HEK293 (cell line): ENCODE data around the gene C2.

Experiments used
- CTCF ChIA-PET: fragments of 350-600 bp; formaldehyde crosslinking; extraction: SDS; loops from one replicate; lab custom pipeline; 2021; ENCODE audit warnings: antibody characterized with exemption; lab: Yijun Ruan, JAX
- POLR2A ChIA-PET: fragments of 300-600 bp; formaldehyde crosslinking; extraction: SDS; loops from one replicate; lab custom pipeline; 2020; ENCODE audit warnings: antibody characterized with exemption, inconsistent platforms; lab: Yijun Ruan, JAX
- H3K27ac ChIP-seq: fragments of 200-500 bp; sonication (Bioruptor generic); 2 replicates; pipeline ENCODE4 v1.5.1; 2014; ENCODE audit warnings: low read depth, low read length, control low read depth, inconsistent platforms; ENCODE audit errors: extremely low read depth
- H3K36me3 ChIP-seq, 2 experiments: fragments of 200-500 bp in 1 of 2; sonication (Bioruptor generic) in 1 of 2; 1 replicate in 1 of 2; 2 replicates in 1 of 2; pipeline ENCODE4 v1.5.1; 2014 to 2017; ENCODE audit warnings: inconsistent platforms in 2 of 2, low read length in 2 of 2; ENCODE audit not compliant: control insufficient read depth in 2 of 2, insufficient read depth in 1 of 2
- H3K4me1 ChIP-seq: fragments of 200-500 bp; sonication (Bioruptor generic); 2 replicates; pipeline ENCODE4 v1.5.1; 2014; ENCODE audit warnings: mild to moderate bottlenecking, low read length, inconsistent platforms; ENCODE audit not compliant: control insufficient read depth, insufficient read depth
- H3K4me3 ChIP-seq: 2 replicates; pipeline ENCODE4 v1.5.1; 2011; ENCODE audit warnings: low read depth, mild to moderate bottlenecking, control low read depth, low read length, moderate library complexity
- H3K9me3 ChIP-seq: fragments of 200-500 bp; sonication (Bioruptor generic); 2 replicates; pipeline ENCODE4 v1.5.1; 2014; ENCODE audit warnings: low read depth, low read length, inconsistent platforms; ENCODE audit not compliant: control insufficient read depth, insufficient read depth
- KLF10 ChIP-seq: fragments of 450-650 bp; IDR thresholded peaks from 2 replicates; pipeline ENCODE4 v1.5.1; 2018; ENCODE audit warnings: missing biosample characterization, mild to moderate bottlenecking, missing genetic modification characterization
- REPIN1 ChIP-seq: fragments of 450-650 bp; formaldehyde crosslinking; IDR thresholded peaks from 2 replicates; pipeline ENCODE4 v1.5.1; 2017; ENCODE audit warnings: missing biosample characterization, missing genetic modification characterization, low read depth
- SCRT2 ChIP-seq: fragments of 450-650 bp; formaldehyde crosslinking; IDR thresholded peaks from 2 replicates; pipeline ENCODE4 v1.5.1; 2016; ENCODE audit warnings: missing biosample characterization, missing genetic modification characterization
- WT1 ChIP-seq: fragments of 450-650 bp; formaldehyde crosslinking; IDR thresholded peaks from 2 replicates; pipeline ENCODE4 v1.5.1; 2016; ENCODE audit warnings: missing biosample characterization, missing genetic modification characterization
- YY1 ChIP-seq: fragments of 450-650 bp; formaldehyde crosslinking; IDR thresholded peaks from 2 replicates; pipeline ENCODE4 v1.5.1; 2018; ENCODE audit warnings: missing biosample characterization, missing genetic modification characterization
- ZBTB1 ChIP-seq: fragments of 450-650 bp; formaldehyde crosslinking; IDR thresholded peaks from 2 replicates; pipeline ENCODE4 v1.5.1; 2016; ENCODE audit warnings: missing biosample characterization, missing genetic modification characterization
- ZBTB11 ChIP-seq: fragments of 450-650 bp; formaldehyde crosslinking; conservative IDR thresholded peaks from 2 replicates; pipeline ENCODE4 v1.5.1; 2016; ENCODE audit warnings: low read depth, missing biosample characterization, missing genetic modification characterization
- ZBTB17 ChIP-seq: fragments of 450-650 bp; formaldehyde crosslinking; IDR thresholded peaks from 2 replicates; pipeline ENCODE4 v1.5.1; 2016; ENCODE audit warnings: missing biosample characterization, missing genetic modification characterization
- ZBTB48 ChIP-seq: fragments of 450-650 bp; formaldehyde crosslinking; IDR thresholded peaks from 2 replicates; pipeline ENCODE4 v1.5.1; 2016; ENCODE audit warnings: missing biosample characterization, missing genetic modification characterization
- ZBTB8A ChIP-seq: fragments of 450-650 bp; formaldehyde crosslinking; IDR thresholded peaks from 2 replicates; pipeline ENCODE4 v1.5.1; 2016; ENCODE audit warnings: missing biosample characterization, missing genetic modification characterization
- ZEB2 ChIP-seq: fragments of 450-650 bp; formaldehyde crosslinking; IDR thresholded peaks from 2 replicates; pipeline ENCODE4 v1.5.1; 2016; ENCODE audit warnings: missing biosample characterization, missing genetic modification characterization
- ZFP69B ChIP-seq: fragments of 450-650 bp; formaldehyde crosslinking; IDR thresholded peaks from 2 replicates; pipeline ENCODE4 v1.5.1; 2016; ENCODE audit warnings: missing biosample characterization, missing genetic modification characterization
- ZIC2 ChIP-seq: fragments of 450-650 bp; formaldehyde crosslinking; IDR thresholded peaks from 2 replicates; pipeline ENCODE4 v1.5.1; 2016; ENCODE audit warnings: missing biosample characterization, missing genetic modification characterization
- ZNF202 ChIP-seq: fragments of 450-650 bp; formaldehyde crosslinking; IDR thresholded peaks from 2 replicates; pipeline ENCODE4 v1.5.1; 2016; ENCODE audit warnings: missing biosample characterization, missing genetic modification characterization, borderline replicate concordance
- ZNF239 ChIP-seq: fragments of 450-650 bp; formaldehyde crosslinking; IDR thresholded peaks from 2 replicates; pipeline ENCODE4 v1.5.1; 2016; ENCODE audit warnings: missing biosample characterization, missing genetic modification characterization
- ZNF324 ChIP-seq: fragments of 450-650 bp; formaldehyde crosslinking; IDR thresholded peaks from 2 replicates; pipeline ENCODE4 v1.5.1; 2016; ENCODE audit warnings: missing biosample characterization, missing genetic modification characterization
- ZNF366 ChIP-seq: fragments of 450-650 bp; formaldehyde crosslinking; conservative IDR thresholded peaks from 2 replicates; pipeline ENCODE4 v1.5.1; 2016; ENCODE audit warnings: missing biosample characterization, missing genetic modification characterization
- ZNF394 ChIP-seq: fragments of 450-650 bp; formaldehyde crosslinking; IDR thresholded peaks from 2 replicates; pipeline ENCODE4 v1.5.1; 2016; ENCODE audit warnings: missing biosample characterization, missing genetic modification characterization, mild to moderate bottlenecking, moderate library complexity, borderline replicate concordance
- ZNF549 ChIP-seq: fragments of 450-650 bp; IDR thresholded peaks from 2 replicates; pipeline ENCODE4 v1.5.1; 2018; ENCODE audit warnings: missing biosample characterization, missing genetic modification characterization, mild to moderate bottlenecking, inconsistent platforms, moderate library complexity
- ZNF621 ChIP-seq: fragments of 450-650 bp; formaldehyde crosslinking; IDR thresholded peaks from 2 replicates; pipeline ENCODE4 v1.5.1; 2017; ENCODE audit warnings: missing biosample characterization, missing genetic modification characterization
- ZNF639 ChIP-seq: fragments of 450-650 bp; formaldehyde crosslinking; IDR thresholded peaks from 2 replicates; pipeline ENCODE4 v1.5.1; 2016; ENCODE audit warnings: missing biosample characterization, missing genetic modification characterization
- ZNF76 ChIP-seq: fragments of 450-650 bp; formaldehyde crosslinking; IDR thresholded peaks from 2 replicates; pipeline ENCODE4; 2016; ENCODE audit warnings: low read depth, missing biosample characterization, missing genetic modification characterization, borderline replicate concordance
- ZNF776 ChIP-seq: fragments of 450-650 bp; formaldehyde crosslinking; IDR thresholded peaks from 2 replicates; pipeline ENCODE4 v1.5.0; 2017; ENCODE audit warnings: missing biosample characterization, missing genetic modification characterization, borderline replicate concordance
- ZNF792 ChIP-seq: fragments of 450-650 bp; formaldehyde crosslinking; IDR thresholded peaks from 2 replicates; pipeline ENCODE4 v1.5.1; 2016; ENCODE audit warnings: missing biosample characterization, missing genetic modification characterization
- ZSCAN23 ChIP-seq: fragments of 450-650 bp; formaldehyde crosslinking; IDR thresholded peaks from 2 replicates; pipeline ENCODE4 v1.5.1; 2016; ENCODE audit warnings: missing biosample characterization, missing genetic modification characterization
- ZXDB ChIP-seq: fragments of 450-650 bp; formaldehyde crosslinking; IDR thresholded peaks from 2 replicates; pipeline ENCODE4 v1.5.1; 2016; ENCODE audit warnings: missing biosample characterization, missing genetic modification characterization
- TF ChIP-seq, protein P1 (sequence below): fragments of 450-650 bp; formaldehyde crosslinking; IDR thresholded peaks from 2 replicates; pipeline ENCODE4 v1.5.1; 2016; ENCODE audit warnings: missing biosample characterization, missing genetic modification characterization
- TF ChIP-seq, protein P2 (sequence below): fragments of 450-650 bp; formaldehyde crosslinking; IDR thresholded peaks from 2 replicates; pipeline ENCODE4 v1.5.1; 2016; ENCODE audit warnings: missing biosample characterization, missing genetic modification characterization

C2 gene

DNA sequence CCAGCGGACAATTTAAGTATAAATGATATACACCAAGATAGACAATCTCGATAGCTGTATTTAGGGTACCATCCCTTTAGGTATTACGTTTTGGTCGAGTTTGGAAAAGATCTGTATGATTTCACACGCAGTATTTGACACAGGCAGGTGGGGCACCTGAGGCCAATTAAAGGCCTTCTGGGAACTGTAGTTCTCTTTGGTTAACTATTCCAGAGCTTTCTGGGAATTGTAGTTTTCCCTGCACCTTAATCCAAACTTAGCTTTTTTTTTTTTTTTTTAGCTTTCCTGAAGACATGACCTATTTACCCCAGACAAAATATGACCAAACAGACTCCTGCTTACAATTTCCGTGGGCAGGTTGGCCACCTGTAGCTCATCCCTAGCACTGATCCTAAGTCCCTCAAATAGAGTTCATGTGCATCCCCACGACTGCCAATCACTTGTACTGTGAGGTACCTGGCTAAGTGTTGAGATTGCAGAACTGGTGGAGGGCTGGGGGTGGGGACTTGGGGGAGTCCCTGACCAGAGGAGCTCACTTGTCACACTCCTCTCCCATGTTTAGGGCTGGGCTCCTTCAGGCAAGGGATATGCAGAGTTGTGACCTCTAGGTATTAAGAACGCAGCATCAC is 29.0 kb upstream of the C2 start:
- peaks cover 23 to 28% of the 10 kb centered on the region in 2 experiments for H3K36me3 ChIP-seq
- POLR2A ChIA-PET, result interaction anchor here (0.6 to 3.1 kb wide), 26 partner anchors 10 to 357 kb away, joined by 3 to 30 read pairs (median 5); partner anchors contain the start of genes ABHD16A, ATF6B, DDAH2 and DDX39B
- H3K4me1 ChIP-seq, result peaks cover 6% of the 10 kb centered on the region
- CTCF ChIA-PET, result interaction anchor here (0.5 to 3.4 kb wide), 11 partner anchors 9 to 356 kb away, joined by 3 to 16 read pairs (median 4); no protein-coding TSS in a partner anchor
- no peaks in the 10 kb centered on the region for H3K9me3 ChIP-seq
- H3K4me3 ChIP-seq, result peak overlapping the region; percentile 94
- peak overlapping the region; percentile 53 for H3K27ac ChIP-seq
- TF ChIP-seq ZNF202 (tag by site-specific recombination) (no peak), ZNF549 (tag by site-specific recombination) (no peak), ZNF366 (tag by site-specific recombination) (no peak), ZNF792 (tag by site-specific recombination) (no peak), WT1 (tag by site-specific recombination) (no peak), REPIN1 (tag by site-specific recombination) (peak; percentile 18; the same call in 1 of the 2 replicates), ZNF76 (tag by site-specific recombination) (peak; percentile 97), YY1 (tag by site-specific recombination) (no peak), ZSCAN23 (peak; percentile 44; the same call in 1 of the 2 replicates), ZNF239 (tag by site-specific recombination) (no peak), ZNF394 (tag by site-specific recombination) (peak; percentile 83), ZEB2 (tag by site-specific recombination) (peak; percentile 94), ZNF639 (tag by site-specific recombination) (peak; percentile 11; the same call in 1 of the 2 replicates), ZXDB (tag by site-specific recombination) (peak; percentile 30), ZBTB11 (tag by site-specific recombination) (0 out of 2 replicates have a peak, but pooled peaks have one; percentile 22), ZNF621 (tag by site-specific recombination) (no peak), ZBTB1 (tag by site-specific recombination) (no peak), SCRT2 (tag by site-specific recombination) (peak; percentile 91), ZIC2 (no peak), KLF10 (peak; percentile 54), ZFP69B (tag by site-specific recombination) (no peak), ZBTB8A (tag by site-specific recombination) (peak; percentile 20; the same call in 1 of the 2 replicates), ZNF324 (no peak), ZBTB48 (tag by site-specific recombination) (peak; percentile 42; the same call in 1 of the 2 replicates), ZBTB17 (tag by site-specific recombination) (peak; percentile 84), ZNF776 (tag by site-specific recombination) (no peak)
- TF ChIP-seq, protein P1, sequence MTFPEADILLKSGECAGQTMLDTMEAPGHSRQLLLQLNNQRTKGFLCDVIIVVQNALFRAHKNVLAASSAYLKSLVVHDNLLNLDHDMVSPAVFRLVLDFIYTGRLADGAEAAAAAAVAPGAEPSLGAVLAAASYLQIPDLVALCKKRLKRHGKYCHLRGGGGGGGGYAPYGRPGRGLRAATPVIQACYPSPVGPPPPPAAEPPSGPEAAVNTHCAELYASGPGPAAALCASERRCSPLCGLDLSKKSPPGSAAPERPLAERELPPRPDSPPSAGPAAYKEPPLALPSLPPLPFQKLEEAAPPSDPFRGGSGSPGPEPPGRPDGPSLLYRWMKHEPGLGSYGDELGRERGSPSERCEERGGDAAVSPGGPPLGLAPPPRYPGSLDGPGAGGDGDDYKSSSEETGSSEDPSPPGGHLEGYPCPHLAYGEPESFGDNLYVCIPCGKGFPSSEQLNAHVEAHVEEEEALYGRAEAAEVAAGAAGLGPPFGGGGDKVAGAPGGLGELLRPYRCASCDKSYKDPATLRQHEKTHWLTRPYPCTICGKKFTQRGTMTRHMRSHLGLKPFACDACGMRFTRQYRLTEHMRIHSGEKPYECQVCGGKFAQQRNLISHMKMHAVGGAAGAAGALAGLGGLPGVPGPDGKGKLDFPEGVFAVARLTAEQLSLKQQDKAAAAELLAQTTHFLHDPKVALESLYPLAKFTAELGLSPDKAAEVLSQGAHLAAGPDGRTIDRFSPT, result no peak
- TF ChIP-seq, protein P2, sequence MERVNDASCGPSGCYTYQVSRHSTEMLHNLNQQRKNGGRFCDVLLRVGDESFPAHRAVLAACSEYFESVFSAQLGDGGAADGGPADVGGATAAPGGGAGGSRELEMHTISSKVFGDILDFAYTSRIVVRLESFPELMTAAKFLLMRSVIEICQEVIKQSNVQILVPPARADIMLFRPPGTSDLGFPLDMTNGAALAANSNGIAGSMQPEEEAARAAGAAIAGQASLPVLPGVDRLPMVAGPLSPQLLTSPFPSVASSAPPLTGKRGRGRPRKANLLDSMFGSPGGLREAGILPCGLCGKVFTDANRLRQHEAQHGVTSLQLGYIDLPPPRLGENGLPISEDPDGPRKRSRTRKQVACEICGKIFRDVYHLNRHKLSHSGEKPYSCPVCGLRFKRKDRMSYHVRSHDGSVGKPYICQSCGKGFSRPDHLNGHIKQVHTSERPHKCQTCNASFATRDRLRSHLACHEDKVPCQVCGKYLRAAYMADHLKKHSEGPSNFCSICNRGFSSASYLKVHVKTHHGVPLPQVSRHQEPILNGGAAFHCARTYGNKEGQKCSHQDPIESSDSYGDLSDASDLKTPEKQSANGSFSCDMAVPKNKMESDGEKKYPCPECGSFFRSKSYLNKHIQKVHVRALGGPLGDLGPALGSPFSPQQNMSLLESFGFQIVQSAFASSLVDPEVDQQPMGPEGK (tag by site-specific recombination), result peak; percentile 40; the same call in 1 of the 2 replicates
